Dendritic cell treated with granulocyte-macrophage colony-stimulating factor and Interleukin-4, amounts not matched to agents 40 ng/mL and 50 ng/mL, for 4 days (primary cell): ENCODE data around the gene PPFIBP2.
A peak's percentile ranks its signal among the peaks of the same experiment; 100 is the strongest.

Source experiments
- H3K27ac Mint-ChIP-seq: one replicate; pipeline ENCODE4 v1.8.0; 2022; ENCODE audit warnings: mild to moderate bottlenecking, mixed read lengths
- H3K27me3 Mint-ChIP-seq: one replicate; pipeline ENCODE4 v1.8.0; 2022; ENCODE audit warnings: mild to moderate bottlenecking, mixed read lengths
- H3K36me3 Mint-ChIP-seq: one replicate; pipeline ENCODE4 v1.8.0; 2022; ENCODE audit warnings: low read depth, mixed read lengths
- H3K4me1 Mint-ChIP-seq: one replicate; pipeline ENCODE4 v1.8.0; 2022; ENCODE audit warnings: low read depth, mixed read lengths
- H3K4me3 Mint-ChIP-seq: one replicate; pipeline ENCODE4 v1.8.0; 2022; ENCODE audit warnings: mild to moderate bottlenecking, moderate library complexity, mixed read lengths
- H3K9me3 Mint-ChIP-seq: one replicate; pipeline ENCODE4 v1.8.0; 2022; ENCODE audit warnings: mixed read lengths
- intact Hi-C: fragments of 100-400 bp; cut with micrococcal nuclease; formaldehyde crosslinking; loops from one replicate; pipeline ENCODE4 v1.15.0; 2022

The PPFIBP2 gene

GRCh38 chr11:7668464-7668863 lies 154.7 kb downstream of the PPFIBP2 start:
- no peaks in the 10 kb centered on the region for H3K9me3 Mint-ChIP-seq
- no peak overlapping the region for H3K27ac Mint-ChIP-seq
- H3K27me3 Mint-ChIP-seq, result peaks cover 27% of the 10 kb centered on the region
- H3K4me3 Mint-ChIP-seq, result no peak overlapping the region
- H3K36me3 Mint-ChIP-seq, result peaks cover 55% of the 10 kb centered on the region
- H3K4me1 Mint-ChIP-seq, result peaks cover 13% of the 10 kb centered on the region
- intact Hi-C loops, result no loop called here

GRCh38 chr11:7668911-7669310 lies 155.1 kb downstream of the PPFIBP2 start:
- H3K4me1 Mint-ChIP-seq, result peaks cover 16% of the 10 kb centered on the region
- H3K4me3 Mint-ChIP-seq, result no peak overlapping the region
- H3K27me3 Mint-ChIP-seq, result peaks cover 30% of the 10 kb centered on the region
- no peaks in the 10 kb centered on the region for H3K9me3 Mint-ChIP-seq
- H3K27ac Mint-ChIP-seq, result no peak overlapping the region
- H3K36me3 Mint-ChIP-seq, result peaks cover 51% of the 10 kb centered on the region
- intact Hi-C loops, result no loop called here

GRCh38 chr11:7670641-7671040 lies 156.8 kb downstream of the PPFIBP2 start:
- H3K4me3 Mint-ChIP-seq, result no peak overlapping the region
- peaks cover 48% of the 10 kb centered on the region for H3K27me3 Mint-ChIP-seq
- peaks cover 22% of the 10 kb centered on the region for H3K4me1 Mint-ChIP-seq
- H3K27ac Mint-ChIP-seq, result no peak overlapping the region
- H3K36me3 Mint-ChIP-seq, result peaks cover 33% of the 10 kb centered on the region
- peaks cover 3% of the 10 kb centered on the region for H3K9me3 Mint-ChIP-seq
- intact Hi-C loops, result no loop called here

- no peak overlapping the region for H3K4me3 Mint-ChIP-seq
- H3K27me3 Mint-ChIP-seq, result peaks cover 50% of the 10 kb centered on the region
- no peak overlapping the region for H3K27ac Mint-ChIP-seq
- peaks cover 24% of the 10 kb centered on the region for H3K36me3 Mint-ChIP-seq
- intact Hi-C loops, result no loop called here
- peaks cover 12% of the 10 kb centered on the region for H3K9me3 Mint-ChIP-seq
- H3K4me1 Mint-ChIP-seq, result peaks cover 22% of the 10 kb centered on the region
Observed at GRCh38 chr11:7671347-7672215, 157.8 kb downstream of the PPFIBP2 start.

- Mint-ChIP-seq H3K36me3 (peaks cover 18% of the 10 kb centered on the region), H3K4me3 (peak overlapping the region; percentile 76), H3K27ac (no peak overlapping the region), H3K27me3 (peaks cover 50% of the 10 kb centered on the region), H3K4me1 (peaks cover 22% of the 10 kb centered on the region), H3K9me3 (peaks cover 21% of the 10 kb centered on the region)
- intact Hi-C loops, result no loop called here
Observed at GRCh38 chr11:7672276-7672959, 158.6 kb downstream of the PPFIBP2 start.

- intact Hi-C loops, result no loop called here
- H3K27ac Mint-ChIP-seq, result peak within 1 kb of the TSS; percentile 41
- H3K4me1 Mint-ChIP-seq, result peaks cover 22% of the 10 kb centered on the region
Observed at GRCh38 chr11:7672960-7673723, 159.3 kb downstream of the PPFIBP2 start, which contains the start of gene CYB5R2. CYB5R2 (minus strand) TSS chr11:7673500; CDS start chr11:7672825, 675 bp downstream.

GRCh38 chr11:7673724-7674434 lies 160.1 kb downstream of the PPFIBP2 start:
- H3K4me1 Mint-ChIP-seq, result peaks cover 22% of the 10 kb centered on the region
- peak overlapping the region; percentile 76 for H3K4me3 Mint-ChIP-seq
- H3K27ac Mint-ChIP-seq, result peak overlapping the region; percentile 41
- peaks cover 50% of the 10 kb centered on the region for H3K27me3 Mint-ChIP-seq
- intact Hi-C loops, result no loop called here
- peaks cover 28% of the 10 kb centered on the region for H3K9me3 Mint-ChIP-seq
- H3K36me3 Mint-ChIP-seq, result peaks cover 4% of the 10 kb centered on the region

More at GRCh38 chr11:7672960-7673723, 159.3 kb downstream of the PPFIBP2 start, which contains the start of gene CYB5R2:
- peaks cover 28% of the 10 kb centered on the region for H3K9me3 Mint-ChIP-seq
- H3K4me3 Mint-ChIP-seq, result peak within 1 kb of the TSS; percentile 76
- peaks cover 50% of the 10 kb centered on the region for H3K27me3 Mint-ChIP-seq
- peaks cover 11% of the 10 kb centered on the region for H3K36me3 Mint-ChIP-seq

- H3K4me3 Mint-ChIP-seq, result no peak overlapping the region
- no peak overlapping the region for H3K27ac Mint-ChIP-seq
- intact Hi-C loops, result no loop called here
- peaks cover 28% of the 10 kb centered on the region for H3K9me3 Mint-ChIP-seq
- no peaks in the 10 kb centered on the region for H3K36me3 Mint-ChIP-seq
- peaks cover 60% of the 10 kb centered on the region for H3K27me3 Mint-ChIP-seq
- peaks cover 22% of the 10 kb centered on the region for H3K4me1 Mint-ChIP-seq
Observed at GRCh38 chr11:7675631-7676030, 161.8 kb downstream of the PPFIBP2 start.

GRCh38 chr11:7677071-7677470 lies 163.3 kb downstream of the PPFIBP2 start:
- peaks cover 55% of the 10 kb centered on the region for H3K27me3 Mint-ChIP-seq
- H3K36me3 Mint-ChIP-seq, result no peaks in the 10 kb centered on the region
- H3K9me3 Mint-ChIP-seq, result peaks cover 28% of the 10 kb centered on the region
- H3K4me3 Mint-ChIP-seq, result no peak overlapping the region
- H3K4me1 Mint-ChIP-seq, result peaks cover 22% of the 10 kb centered on the region
- H3K27ac Mint-ChIP-seq, result no peak overlapping the region
- intact Hi-C loops, result no loop called here

- Mint-ChIP-seq H3K27ac (no peak overlapping the region), H3K4me1 (peaks cover 15% of the 10 kb centered on the region), H3K9me3 (peaks cover 28% of the 10 kb centered on the region), H3K4me3 (no peak overlapping the region), H3K36me3 (no peaks in the 10 kb centered on the region), H3K27me3 (peaks cover 47% of the 10 kb centered on the region)
- intact Hi-C loops, result no loop called here
Observed at GRCh38 chr11:7677796-7678201, 164.0 kb downstream of the PPFIBP2 start.

- Mint-ChIP-seq H3K4me1 (no peaks in the 10 kb centered on the region), H3K36me3 (no peaks in the 10 kb centered on the region), H3K27me3 (peaks cover 34% of the 10 kb centered on the region), H3K9me3 (no peaks in the 10 kb centered on the region), H3K27ac (no peak overlapping the region), H3K4me3 (no peak overlapping the region)
- intact Hi-C loops, result no loop called here
Observed at GRCh38 chr11:7683571-7683970, 169.8 kb downstream of the PPFIBP2 start.

- Mint-ChIP-seq H3K36me3 (no peaks in the 10 kb centered on the region), H3K4me1 (no peaks in the 10 kb centered on the region), H3K9me3 (no peaks in the 10 kb centered on the region), H3K27ac (no peak overlapping the region), H3K27me3 (peaks cover 32% of the 10 kb centered on the region), H3K4me3 (no peak overlapping the region)
- intact Hi-C loops, result no loop called here
Observed at GRCh38 chr11:7686761-7687160, 173.0 kb downstream of the PPFIBP2 start.

- intact Hi-C loops, result no loop called here
- no peak overlapping the region for H3K27ac Mint-ChIP-seq
- no peaks in the 10 kb centered on the region for H3K36me3 Mint-ChIP-seq
- H3K4me1 Mint-ChIP-seq, result no peaks in the 10 kb centered on the region
- H3K4me3 Mint-ChIP-seq, result no peak overlapping the region
- peaks cover 36% of the 10 kb centered on the region for H3K27me3 Mint-ChIP-seq
- no peaks in the 10 kb centered on the region for H3K9me3 Mint-ChIP-seq
Observed at GRCh38 chr11:7687386-7687785, 173.6 kb downstream of the PPFIBP2 start.
